Liver (tissue), 9 donors: Measurements from ENCODE around the gene RICTOR. TPM values are rescaled to one million over a fixed set of nuclear protein-coding genes. Genes with fewer than 3 reads are reported as not detected.

Experiments
- DNase-seq: peaks from one replicate; pipeline ENCODE4 v3.0.0-alpha.2; 2017; ENCODE audit warnings: low spot score
- H3K27ac ChIP-seq, 2 donors: one replicate each; pipeline ENCODE4 v1.7.0; 2013; ENCODE audit warnings: inconsistent platforms in 2 of 2, low read length in 2 of 2, control low read depth in 1 of 2, low read depth in 1 of 2, mild to moderate bottlenecking in 1 of 2
- H3K27me3 ChIP-seq, 4 donors: one replicate each; pipeline versions ENCODE4 v1.6.1 to v1.7.0; 2013; ENCODE audit warnings: low read length in 3 of 4, inconsistent platforms in 1 of 4, mild to moderate bottlenecking in 1 of 4, moderate library complexity in 1 of 4; ENCODE audit not compliant: control insufficient read depth in 4 of 4, insufficient read depth in 4 of 4
- H3K36me3 ChIP-seq, 4 donors: one replicate each; pipeline versions ENCODE4 v1.6.1 to v1.7.0; 2013; ENCODE audit warnings: low read length in 3 of 4, mild to moderate bottlenecking in 3 of 4, low read depth in 1 of 4, moderate library complexity in 1 of 4; ENCODE audit not compliant: control insufficient read depth in 4 of 4, insufficient read depth in 3 of 4
- H3K4me1 ChIP-seq, 4 donors: one replicate each; pipeline versions ENCODE4 v1.6.1 to v1.7.0; 2013; ENCODE audit warnings: low read length in 3 of 4, mild to moderate bottlenecking in 3 of 4, moderate library complexity in 1 of 4; ENCODE audit not compliant: control insufficient read depth in 4 of 4, insufficient read depth in 4 of 4
- H3K4me3 ChIP-seq, 3 donors: one replicate each; pipeline versions ENCODE4 v1.6.1 to v1.7.0; 2013; ENCODE audit warnings: low read length in 3 of 3, control low read depth in 1 of 3, low read depth in 1 of 3, mild to moderate bottlenecking in 1 of 3
- H3K9ac ChIP-seq, 2 donors: one replicate each; pipeline ENCODE4 v1.7.0; 2013; ENCODE audit warnings: low read length in 2 of 2, mild to moderate bottlenecking in 2 of 2, moderate library complexity in 2 of 2, control low read depth in 1 of 2, low read depth in 1 of 2
- H3K9me3 ChIP-seq, 4 donors: one replicate each; pipeline versions ENCODE4 v1.6.1 to v1.7.0; 2013; ENCODE audit warnings: low read length in 3 of 4; ENCODE audit not compliant: control insufficient read depth in 4 of 4
- EGR1 ChIP-seq, 2 donors: IDR thresholded peaks; 2 replicates each; pipeline ENCODE4 v1.6.1; 2016 to 2018; ENCODE audit warnings: antibody characterized with exemption in 2 of 2, low read depth in 2 of 2
- FOXA1 ChIP-seq: IDR thresholded peaks from 2 replicates; pipeline ENCODE4 v1.6.1; 2016; ENCODE audit warnings: antibody characterized with exemption
- FOXA2 ChIP-seq: IDR thresholded peaks from 2 replicates; pipeline ENCODE4 v1.6.1; 2016; ENCODE audit warnings: antibody characterized with exemption
- GABPA ChIP-seq, 2 donors: IDR thresholded peaks in 1 of 2; conservative IDR thresholded peaks in 1 of 2; 2 replicates each; pipeline ENCODE4 v1.6.1; 2016; ENCODE audit warnings: antibody characterized with exemption in 2 of 2, mild to moderate bottlenecking in 1 of 2, moderate library complexity in 1 of 2
- HNF4A ChIP-seq, 2 donors: conservative IDR thresholded peaks; 2 replicates each; pipeline ENCODE4 v1.6.1; 2016; ENCODE audit warnings: antibody characterized with exemption in 2 of 2, mild to moderate bottlenecking in 2 of 2
- HNF4G ChIP-seq: IDR thresholded peaks from 2 replicates; pipeline ENCODE4 v1.6.1; 2016; ENCODE audit warnings: antibody characterized with exemption
- JUND ChIP-seq, 2 donors: IDR thresholded peaks; 2 replicates each; pipeline ENCODE4 v1.6.1; 2016; ENCODE audit warnings: antibody characterized with exemption in 2 of 2
- MAX ChIP-seq: IDR thresholded peaks from 2 replicates; pipeline ENCODE4 v1.6.1; 2016; ENCODE audit warnings: antibody characterized with exemption
- NR2F2 ChIP-seq: IDR thresholded peaks from 2 replicates; pipeline ENCODE4 v1.6.1; 2016; ENCODE audit warnings: antibody characterized with exemption
- RAD21 ChIP-seq, 2 donors: IDR thresholded peaks; 2 replicates each; pipeline ENCODE4 v1.6.1; 2016; ENCODE audit warnings: antibody characterized with exemption in 2 of 2, mild to moderate bottlenecking in 2 of 2
- RXRA ChIP-seq, 2 donors: IDR thresholded peaks; 2 replicates each; pipeline ENCODE4 v1.6.1; 2017 to 2018; ENCODE audit warnings: antibody characterized with exemption in 2 of 2, mild to moderate bottlenecking in 1 of 2
- SP1 ChIP-seq: IDR thresholded peaks from 2 replicates; pipeline ENCODE4 v1.6.1; 2018; ENCODE audit warnings: antibody characterized with exemption, mild to moderate bottlenecking
- TAF1 ChIP-seq: conservative IDR thresholded peaks from 2 replicates; pipeline ENCODE4 v1.6.1; 2016; ENCODE audit warnings: antibody characterized with exemption, mild to moderate bottlenecking
- YY1 ChIP-seq: IDR thresholded peaks from 2 replicates; pipeline ENCODE4 v1.6.1; 2016; ENCODE audit warnings: antibody characterized with exemption, mild to moderate bottlenecking
- WGBS: extraction: QIAGEN DNeasy Blood & Tissue Kit; methylation state at CpG from one replicate; pipeline ENCODE4 v1.1.7; 2013; 5-methylcytosine and 5-hydroxymethylcytosine counted together
- polyA plus RNA-seq, 2 donors: library from polyadenylated mRNA; stranded (reverse) in 1 of 2; unstranded in 1 of 2; fragments of 200-250 nt in 1 of 2; fragments of >200 nt in 1 of 2; fragmentation: Nextera tagmentation in 1 of 2; extraction: Ambion mirVana in 1 of 2; gene quantifications; one replicate each; pipeline versions ENCODE4 v1.2.1 to v1.2.3, GENCODE V29; 2013 to 2015
- total RNA-seq, 2 donors: library from RNA; depleted of rRNA; stranded (reverse); fragments of >200 nt; gene quantifications; one replicate each; pipeline ENCODE4 v1.2.3, GENCODE V29; 2014
- TF ChIP-seq, protein P1 (sequence below): fragments of 150-350 bp; IDR thresholded peaks from 2 replicates; pipeline ENCODE4 v1.5.1; 2017; ENCODE audit warnings: improper control_type of control experiment, low read depth, low read length; ENCODE audit not compliant: missing input control
- TF ChIP-seq, protein P2 (sequence below): IDR thresholded peaks from 2 replicates; pipeline ENCODE4 v1.6.1; 2016; ENCODE audit warnings: antibody characterized with exemption, mild to moderate bottlenecking
- TF ChIP-seq, protein P3 (sequence below): IDR thresholded peaks from 2 replicates; pipeline ENCODE4 v1.6.1; 2016; ENCODE audit warnings: antibody characterized with exemption
- TF ChIP-seq, protein P4 (sequence below): IDR thresholded peaks from 2 replicates; pipeline ENCODE4 v1.6.1; 2016; ENCODE audit warnings: antibody characterized with exemption
- donor health status: healthy.
- donor health status: healthy.
- donor health status: healthy.
- donor health status: healthy.
- donor health status: healthy.

The RICTOR gene
- total and polyA plus RNA-seq, 4 donors = 2.1 to 24.0 (median 15.0) TPM

DNA sequence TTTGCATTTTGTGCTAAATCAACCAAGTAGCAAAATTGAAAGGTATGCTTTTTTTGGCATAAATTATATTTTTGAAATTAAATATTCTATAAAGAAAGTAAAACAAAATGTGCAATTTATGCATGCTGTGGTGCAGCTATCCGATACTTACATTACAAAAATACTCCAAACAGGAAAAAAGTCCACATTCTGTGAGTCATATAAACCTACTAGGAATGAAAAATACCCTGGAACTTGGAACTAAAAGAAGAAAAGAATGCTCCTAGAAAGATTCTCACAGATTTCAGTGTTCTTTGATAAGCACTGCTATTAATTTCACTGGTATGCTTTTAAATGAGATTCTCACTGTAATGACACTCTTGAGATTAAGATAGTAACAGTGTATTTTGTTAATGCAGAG, 135.8 kb downstream of the RICTOR start:
- no peak for DNase-seq
- peaks cover 7 to 47% (median 17%) of the 10 kb centered on the region in 4 donors for H3K36me3 ChIP-seq
- no peak overlapping the region for H3K4me3 ChIP-seq
- 96% methylated on average over 1 of the region's 1 CpG for WGBS
- H3K4me1 ChIP-seq = no peaks in the 10 kb centered on the region
- H3K27me3 ChIP-seq = no peaks in the 10 kb centered on the region
- no peak overlapping the region for H3K9ac ChIP-seq
- no peak overlapping the region for H3K27ac ChIP-seq
- H3K9me3 ChIP-seq = no peaks in the 10 kb centered on the region
- TF ChIP-seq FOXA1 = no peak
- TF ChIP-seq JUND (IDR thresholded peaks at IDR 0.05) = no peak
- TF ChIP-seq FOXA2 = no peak
- TF ChIP-seq NR2F2 = no peak
- no peak for TF ChIP-seq SP1
- TF ChIP-seq RXRA (IDR thresholded peaks at IDR 0.05) = no peak
- TF ChIP-seq MAX = no peak
- TF ChIP-seq, protein P1, sequence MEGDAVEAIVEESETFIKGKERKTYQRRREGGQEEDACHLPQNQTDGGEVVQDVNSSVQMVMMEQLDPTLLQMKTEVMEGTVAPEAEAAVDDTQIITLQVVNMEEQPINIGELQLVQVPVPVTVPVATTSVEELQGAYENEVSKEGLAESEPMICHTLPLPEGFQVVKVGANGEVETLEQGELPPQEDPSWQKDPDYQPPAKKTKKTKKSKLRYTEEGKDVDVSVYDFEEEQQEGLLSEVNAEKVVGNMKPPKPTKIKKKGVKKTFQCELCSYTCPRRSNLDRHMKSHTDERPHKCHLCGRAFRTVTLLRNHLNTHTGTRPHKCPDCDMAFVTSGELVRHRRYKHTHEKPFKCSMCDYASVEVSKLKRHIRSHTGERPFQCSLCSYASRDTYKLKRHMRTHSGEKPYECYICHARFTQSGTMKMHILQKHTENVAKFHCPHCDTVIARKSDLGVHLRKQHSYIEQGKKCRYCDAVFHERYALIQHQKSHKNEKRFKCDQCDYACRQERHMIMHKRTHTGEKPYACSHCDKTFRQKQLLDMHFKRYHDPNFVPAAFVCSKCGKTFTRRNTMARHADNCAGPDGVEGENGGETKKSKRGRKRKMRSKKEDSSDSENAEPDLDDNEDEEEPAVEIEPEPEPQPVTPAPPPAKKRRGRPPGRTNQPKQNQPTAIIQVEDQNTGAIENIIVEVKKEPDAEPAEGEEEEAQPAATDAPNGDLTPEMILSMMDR = no peak
- no peak for TF ChIP-seq HNF4A (conservative IDR thresholded peaks at IDR 0.05)
- TF ChIP-seq EGR1 (IDR thresholded peaks at IDR 0.05; ENCODE audit: low read depth in 2 of 2) = no peak
- no peak for TF ChIP-seq TAF1
- no peak for TF ChIP-seq GABPA (IDR thresholded peaks at IDR 0.05 in 1 of 2, conservative IDR thresholded peaks at IDR 0.05 in 1 of 2)
- TF ChIP-seq YY1 = no peak
- no peak for TF ChIP-seq RAD21 (IDR thresholded peaks at IDR 0.05)
- TF ChIP-seq HNF4G = no peak
- TF ChIP-seq, protein P2, sequence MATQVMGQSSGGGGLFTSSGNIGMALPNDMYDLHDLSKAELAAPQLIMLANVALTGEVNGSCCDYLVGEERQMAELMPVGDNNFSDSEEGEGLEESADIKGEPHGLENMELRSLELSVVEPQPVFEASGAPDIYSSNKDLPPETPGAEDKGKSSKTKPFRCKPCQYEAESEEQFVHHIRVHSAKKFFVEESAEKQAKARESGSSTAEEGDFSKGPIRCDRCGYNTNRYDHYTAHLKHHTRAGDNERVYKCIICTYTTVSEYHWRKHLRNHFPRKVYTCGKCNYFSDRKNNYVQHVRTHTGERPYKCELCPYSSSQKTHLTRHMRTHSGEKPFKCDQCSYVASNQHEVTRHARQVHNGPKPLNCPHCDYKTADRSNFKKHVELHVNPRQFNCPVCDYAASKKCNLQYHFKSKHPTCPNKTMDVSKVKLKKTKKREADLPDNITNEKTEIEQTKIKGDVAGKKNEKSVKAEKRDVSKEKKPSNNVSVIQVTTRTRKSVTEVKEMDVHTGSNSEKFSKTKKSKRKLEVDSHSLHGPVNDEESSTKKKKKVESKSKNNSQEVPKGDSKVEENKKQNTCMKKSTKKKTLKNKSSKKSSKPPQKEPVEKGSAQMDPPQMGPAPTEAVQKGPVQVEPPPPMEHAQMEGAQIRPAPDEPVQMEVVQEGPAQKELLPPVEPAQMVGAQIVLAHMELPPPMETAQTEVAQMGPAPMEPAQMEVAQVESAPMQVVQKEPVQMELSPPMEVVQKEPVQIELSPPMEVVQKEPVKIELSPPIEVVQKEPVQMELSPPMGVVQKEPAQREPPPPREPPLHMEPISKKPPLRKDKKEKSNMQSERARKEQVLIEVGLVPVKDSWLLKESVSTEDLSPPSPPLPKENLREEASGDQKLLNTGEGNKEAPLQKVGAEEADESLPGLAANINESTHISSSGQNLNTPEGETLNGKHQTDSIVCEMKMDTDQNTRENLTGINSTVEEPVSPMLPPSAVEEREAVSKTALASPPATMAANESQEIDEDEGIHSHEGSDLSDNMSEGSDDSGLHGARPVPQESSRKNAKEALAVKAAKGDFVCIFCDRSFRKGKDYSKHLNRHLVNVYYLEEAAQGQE = no peak
- TF ChIP-seq, protein P3, sequence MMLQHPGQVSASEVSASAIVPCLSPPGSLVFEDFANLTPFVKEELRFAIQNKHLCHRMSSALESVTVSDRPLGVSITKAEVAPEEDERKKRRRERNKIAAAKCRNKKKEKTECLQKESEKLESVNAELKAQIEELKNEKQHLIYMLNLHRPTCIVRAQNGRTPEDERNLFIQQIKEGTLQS = no peak
- TF ChIP-seq, protein P4, sequence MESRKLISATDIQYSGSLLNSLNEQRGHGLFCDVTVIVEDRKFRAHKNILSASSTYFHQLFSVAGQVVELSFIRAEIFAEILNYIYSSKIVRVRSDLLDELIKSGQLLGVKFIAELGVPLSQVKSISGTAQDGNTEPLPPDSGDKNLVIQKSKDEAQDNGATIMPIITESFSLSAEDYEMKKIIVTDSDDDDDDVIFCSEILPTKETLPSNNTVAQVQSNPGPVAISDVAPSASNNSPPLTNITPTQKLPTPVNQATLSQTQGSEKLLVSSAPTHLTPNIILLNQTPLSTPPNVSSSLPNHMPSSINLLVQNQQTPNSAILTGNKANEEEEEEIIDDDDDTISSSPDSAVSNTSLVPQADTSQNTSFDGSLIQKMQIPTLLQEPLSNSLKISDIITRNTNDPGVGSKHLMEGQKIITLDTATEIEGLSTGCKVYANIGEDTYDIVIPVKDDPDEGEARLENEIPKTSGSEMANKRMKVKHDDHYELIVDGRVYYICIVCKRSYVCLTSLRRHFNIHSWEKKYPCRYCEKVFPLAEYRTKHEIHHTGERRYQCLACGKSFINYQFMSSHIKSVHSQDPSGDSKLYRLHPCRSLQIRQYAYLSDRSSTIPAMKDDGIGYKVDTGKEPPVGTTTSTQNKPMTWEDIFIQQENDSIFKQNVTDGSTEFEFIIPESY = no peak
